ENCODE measurements around the gene RNF34.
A peak's percentile ranks its signal among the peaks of the same experiment; 100 is the strongest.

RNF34 gene

DNA sequence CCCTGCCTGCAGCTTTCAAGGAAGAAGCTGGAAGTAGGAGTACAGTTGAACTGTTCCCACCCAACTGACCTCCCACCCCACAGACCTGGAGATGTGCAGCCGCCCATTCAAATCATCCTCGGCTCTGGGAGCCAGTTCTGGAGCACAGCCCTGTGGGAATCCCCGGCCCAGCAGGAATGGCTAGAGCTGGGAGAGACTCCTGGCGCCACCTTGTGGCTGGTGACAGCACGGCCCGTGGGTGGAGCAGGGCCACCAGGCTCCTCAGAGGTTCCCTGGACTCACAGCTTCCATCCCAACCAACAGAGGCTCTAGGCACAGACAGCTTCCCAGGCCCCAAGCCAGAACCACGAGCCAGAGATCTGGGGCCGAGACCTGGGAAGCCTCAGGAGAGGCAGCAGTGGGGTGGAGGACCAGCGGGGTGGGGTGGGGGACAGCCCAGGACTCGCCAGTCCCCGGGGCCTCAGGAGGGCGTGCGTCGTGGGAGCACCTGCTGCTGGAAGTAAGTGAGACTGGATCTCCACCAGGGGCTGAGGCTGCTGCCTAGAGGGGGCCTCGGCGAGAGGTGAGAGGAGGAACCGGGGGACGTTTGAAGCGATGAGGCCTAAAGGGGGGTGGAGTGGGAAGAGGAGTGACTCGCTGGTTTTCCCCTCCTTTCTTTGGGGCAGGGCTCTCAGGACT, 43.4 kb downstream of the RNF34 start:
- Mint-ChIP-seq H3K27me3 (ENCODE audit: low read depth) (no peaks in the 10 kb centered on the region), H3K9me3 (no peaks in the 10 kb centered on the region), H3K4me1 (no peaks in the 10 kb centered on the region), H3K4me3 (no peak overlapping the region), H3K27ac (no peak overlapping the region), H3K36me3 (ENCODE audit: low read depth) (peaks cover 49% of the 10 kb centered on the region)
- TF ChIP-seq, protein P1, sequence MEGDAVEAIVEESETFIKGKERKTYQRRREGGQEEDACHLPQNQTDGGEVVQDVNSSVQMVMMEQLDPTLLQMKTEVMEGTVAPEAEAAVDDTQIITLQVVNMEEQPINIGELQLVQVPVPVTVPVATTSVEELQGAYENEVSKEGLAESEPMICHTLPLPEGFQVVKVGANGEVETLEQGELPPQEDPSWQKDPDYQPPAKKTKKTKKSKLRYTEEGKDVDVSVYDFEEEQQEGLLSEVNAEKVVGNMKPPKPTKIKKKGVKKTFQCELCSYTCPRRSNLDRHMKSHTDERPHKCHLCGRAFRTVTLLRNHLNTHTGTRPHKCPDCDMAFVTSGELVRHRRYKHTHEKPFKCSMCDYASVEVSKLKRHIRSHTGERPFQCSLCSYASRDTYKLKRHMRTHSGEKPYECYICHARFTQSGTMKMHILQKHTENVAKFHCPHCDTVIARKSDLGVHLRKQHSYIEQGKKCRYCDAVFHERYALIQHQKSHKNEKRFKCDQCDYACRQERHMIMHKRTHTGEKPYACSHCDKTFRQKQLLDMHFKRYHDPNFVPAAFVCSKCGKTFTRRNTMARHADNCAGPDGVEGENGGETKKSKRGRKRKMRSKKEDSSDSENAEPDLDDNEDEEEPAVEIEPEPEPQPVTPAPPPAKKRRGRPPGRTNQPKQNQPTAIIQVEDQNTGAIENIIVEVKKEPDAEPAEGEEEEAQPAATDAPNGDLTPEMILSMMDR (IDR thresholded peaks at IDR 0.05; ENCODE audit: unreplicated experiment in 3 of 3): peak; percentile 68 to 82 (median 79)

DNA sequence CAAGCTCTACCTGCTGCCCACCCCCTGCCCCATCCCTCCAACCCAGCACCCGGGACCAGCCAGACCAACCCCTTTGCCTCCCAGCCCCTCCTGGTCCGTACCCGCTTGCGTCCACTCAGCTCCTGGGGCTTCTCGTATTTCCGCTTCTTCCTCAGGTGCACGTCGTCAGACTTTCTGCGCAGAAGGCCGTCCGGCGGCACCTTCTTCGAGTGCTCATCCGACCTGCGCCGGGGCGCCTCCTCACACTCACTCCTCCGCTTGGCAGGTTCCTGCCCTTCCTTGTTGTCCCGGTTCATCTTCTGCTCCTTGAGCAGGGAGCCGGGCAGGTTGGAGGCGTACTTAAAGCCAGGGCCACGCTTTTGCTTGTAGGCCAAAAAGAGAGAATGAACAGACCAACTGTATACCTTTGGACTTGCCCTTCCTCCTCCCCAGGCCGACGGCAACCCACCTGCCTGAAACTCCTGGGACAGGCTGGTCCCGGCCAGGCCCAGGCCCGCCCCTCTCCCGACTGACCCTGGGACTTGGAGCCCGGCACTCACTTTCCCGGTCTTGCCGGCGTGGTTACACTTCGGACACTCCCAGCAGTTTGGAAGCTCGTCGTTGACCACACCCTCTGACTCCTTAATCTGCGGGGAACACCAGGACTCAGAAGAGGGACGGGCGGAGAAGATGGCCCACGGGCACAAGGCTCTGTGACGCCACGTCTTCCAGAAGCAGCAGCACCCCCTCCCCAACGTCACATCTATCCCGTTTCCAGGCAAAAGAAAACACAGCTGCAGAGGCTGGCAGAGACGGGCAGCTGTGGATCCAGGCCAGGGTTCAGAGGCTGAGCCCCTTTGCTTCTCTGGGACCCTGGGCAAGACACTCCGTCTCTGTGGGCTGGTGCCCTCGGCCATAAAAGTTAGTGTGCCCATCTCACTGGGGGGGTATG, 44.3 kb downstream of the RNF34 start:
- TF ChIP-seq, protein P1 (IDR thresholded peaks at IDR 0.05; ENCODE audit: unreplicated experiment in 3 of 3): no peak
- no peaks in the 10 kb centered on the region for H3K27me3 Mint-ChIP-seq (ENCODE audit: low read depth)
- H3K27ac Mint-ChIP-seq: no peak overlapping the region
- H3K36me3 Mint-ChIP-seq (ENCODE audit: low read depth): peaks cover 46% of the 10 kb centered on the region
- no peaks in the 10 kb centered on the region for H3K4me1 Mint-ChIP-seq
- no peak overlapping the region for H3K4me3 Mint-ChIP-seq
- H3K9me3 Mint-ChIP-seq: no peaks in the 10 kb centered on the region

DNA sequence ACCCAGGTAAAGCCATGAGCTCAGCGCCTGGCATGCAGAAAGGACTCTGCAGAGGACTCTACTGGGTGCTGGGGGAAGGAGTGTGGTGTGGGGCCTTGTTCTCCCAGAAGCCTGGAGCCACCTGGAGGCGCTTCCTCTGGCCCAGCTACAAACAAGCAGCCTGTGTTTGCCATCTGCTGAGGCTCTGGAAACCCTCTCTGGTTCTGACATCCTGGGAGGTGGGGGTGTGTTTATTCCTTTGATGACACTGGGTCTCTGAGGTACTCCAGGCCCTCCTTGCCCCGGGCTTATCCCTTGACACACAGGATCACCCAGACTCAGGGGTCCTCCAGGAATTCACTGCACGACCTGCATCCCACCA, 44.9 kb downstream of the RNF34 start:
- H3K4me1 Mint-ChIP-seq: no peaks in the 10 kb centered on the region
- peaks cover 43% of the 10 kb centered on the region for H3K36me3 Mint-ChIP-seq (ENCODE audit: low read depth)
- H3K4me3 Mint-ChIP-seq: no peak overlapping the region
- TF ChIP-seq, protein P1 (IDR thresholded peaks at IDR 0.05; ENCODE audit: unreplicated experiment in 3 of 3): no peak
- no peaks in the 10 kb centered on the region for H3K9me3 Mint-ChIP-seq
- H3K27ac Mint-ChIP-seq: no peak overlapping the region
- H3K27me3 Mint-ChIP-seq (ENCODE audit: low read depth): no peaks in the 10 kb centered on the region

DNA sequence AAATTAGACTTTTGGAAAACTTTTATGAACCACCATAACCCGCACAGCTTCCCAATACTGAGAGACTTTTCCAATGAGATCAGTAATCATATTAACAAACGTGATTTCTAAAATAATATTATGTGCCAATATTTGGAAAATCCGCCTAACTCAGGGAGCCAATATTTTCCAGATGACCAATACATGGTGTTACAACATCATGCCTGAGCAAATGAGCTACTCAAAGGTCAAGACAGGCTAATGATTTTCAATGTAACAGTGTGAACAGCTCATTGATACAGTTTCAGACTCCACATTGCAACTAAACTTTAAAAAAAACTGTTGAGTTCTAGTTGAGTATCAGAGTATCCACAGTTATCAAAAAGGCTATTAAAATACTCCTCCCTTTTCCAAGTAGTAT, 46.8 kb downstream of the RNF34 start:
- peaks cover 30% of the 10 kb centered on the region for H3K36me3 Mint-ChIP-seq (ENCODE audit: low read depth)
- no peaks in the 10 kb centered on the region for H3K9me3 Mint-ChIP-seq
- no peak overlapping the region for H3K4me3 Mint-ChIP-seq
- H3K27ac Mint-ChIP-seq: no peak overlapping the region
- peaks cover 5% of the 10 kb centered on the region for H3K4me1 Mint-ChIP-seq
- H3K27me3 Mint-ChIP-seq (ENCODE audit: low read depth): no peaks in the 10 kb centered on the region
- TF ChIP-seq, protein P1 (IDR thresholded peaks at IDR 0.05; ENCODE audit: unreplicated experiment in 3 of 3): no peak

DNA sequence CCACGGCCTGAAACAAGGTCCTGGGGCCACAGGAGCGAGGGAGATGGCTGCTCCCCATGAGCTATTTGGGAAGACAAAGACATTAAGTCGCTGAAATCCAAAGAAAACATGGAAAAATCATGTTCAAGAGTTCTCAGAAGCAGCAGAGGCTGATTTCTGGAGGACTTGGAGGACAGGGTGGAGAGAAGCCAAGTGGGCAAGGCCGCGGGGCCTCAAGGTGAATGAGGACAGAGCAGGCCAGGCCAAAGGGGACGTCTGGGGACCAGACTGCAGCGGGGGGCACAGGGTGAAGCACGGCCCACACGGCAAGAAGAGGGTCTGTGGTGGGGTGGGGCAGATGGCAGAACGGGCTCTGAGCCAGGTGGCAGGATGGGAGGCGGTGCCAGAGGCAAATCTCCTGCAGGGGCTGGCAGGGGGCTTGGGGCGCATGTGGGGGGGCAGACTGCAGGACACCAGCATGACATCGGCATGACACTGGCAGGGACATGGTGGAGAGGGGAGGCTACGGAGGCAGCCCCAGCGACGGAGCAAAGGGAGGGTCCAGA, 48.9 kb downstream of the RNF34 start:
- Mint-ChIP-seq H3K27ac (peak overlapping the region in 1 of 3 experiments; percentile 17), H3K4me1 (peaks cover 11% of the 10 kb centered on the region), H3K9me3 (no peaks in the 10 kb centered on the region), H3K27me3 (ENCODE audit: low read depth) (no peaks in the 10 kb centered on the region), H3K4me3 (no peak overlapping the region), H3K36me3 (ENCODE audit: low read depth) (peaks cover 28% of the 10 kb centered on the region)
- TF ChIP-seq, protein P1 (IDR thresholded peaks at IDR 0.05; ENCODE audit: unreplicated experiment in 3 of 3): no peak

Measured in nephron (organoid).